Hindlimb muscle (tissue), 1 donor: ENCODE data around the gene COQ9. TPM values are rescaled to one million over a fixed set of nuclear protein-coding genes. Genes with fewer than 3 reads are reported as not detected.
"Not testable (repeated sequence)": the region's sequence is repeated elsewhere in the genome, so short reads cannot be mapped to it uniquely, and the experiment has no call there.

Source experiments
- DNase-seq: peaks from one replicate; pipeline ENCODE4 v3.0.0-alpha.2; 2013
- polyA plus RNA-seq: library from polyadenylated mRNA; unstranded; fragments of 120-200 nt; gene quantifications from one replicate; pipeline ENCODE4 v1.2.1, GENCODE V29; 2013; ENCODE audit not compliant: insufficient read length

COQ9 gene
- polyA plus RNA-seq, 1 donor = 70.1 TPM

GRCh38 chr16:57485916-57486857, 38.9 kb downstream of the COQ9 start, which contains the start of gene DOK4:
Gene DOK4 (minus strand): TSS chr16:57486493. CDS start chr16:57479507, 6,986 bp downstream.
- DNase-seq = peak; percentile 71

- no peak for DNase-seq
Measured at GRCh38 chr16:57486858-57487834, 39.9 kb downstream of the COQ9 start.

GRCh38 chr16:57489229-57489628, 42.0 kb downstream of the COQ9 start:
- no peak for DNase-seq

GRCh38 chr16:57493767-57494166, 46.5 kb downstream of the COQ9 start:
- DNase-seq = no peak

GRCh38 chr16:57497121-57497520, 49.8 kb downstream of the COQ9 start:
- no peak for DNase-seq

- no peak for DNase-seq
Measured at GRCh38 chr16:57498031-57498430, 50.8 kb downstream of the COQ9 start.

- not testable (repeated sequence) for DNase-seq
Measured at GRCh38 chr16:57499941-57500340, 52.7 kb downstream of the COQ9 start.

- DNase-seq = no peak
Measured at GRCh38 chr16:57500578-57501111, 53.4 kb downstream of the COQ9 start.

- DNase-seq = no peak
Measured at GRCh38 chr16:57501492-57501891, 54.2 kb downstream of the COQ9 start.

- DNase-seq = no peak
Measured at GRCh38 chr16:57502048-57502775, 54.9 kb downstream of the COQ9 start.

GRCh38 chr16:57503366-57503765, 56.1 kb downstream of the COQ9 start:
- DNase-seq = no peak

- DNase-seq = no peak
Measured at GRCh38 chr16:57504001-57504400, 56.7 kb downstream of the COQ9 start.

- DNase-seq = no peak
Measured at GRCh38 chr16:57504491-57504890, 57.2 kb downstream of the COQ9 start.

GRCh38 chr16:57505169-57505568, 57.9 kb downstream of the COQ9 start:
- DNase-seq = no peak

GRCh38 chr16:57507136-57508034, 60.1 kb downstream of the COQ9 start:
- no peak for DNase-seq

- no peak for DNase-seq
Measured at GRCh38 chr16:57508035-57508425, 60.8 kb downstream of the COQ9 start.

- DNase-seq = no peak
Measured at GRCh38 chr16:57509231-57509923, 62.1 kb downstream of the COQ9 start.

GRCh38 chr16:57510016-57510871, 63.0 kb downstream of the COQ9 start:
- DNase-seq = no peak
